Activated CD4-positive, alpha-beta T cell treated with anti-CD3 and anti-CD28 coated beads, Interleukin-2, amount 50 U/mL, for 16 hours (primary cell): Measurements from ENCODE around the gene KCNH5.

ENCODE experiments used
- DNase-seq: peaks from one replicate; pipeline ENCODE4 v3.0.0-alpha.2; 2020

KCNH5 gene

DNA sequence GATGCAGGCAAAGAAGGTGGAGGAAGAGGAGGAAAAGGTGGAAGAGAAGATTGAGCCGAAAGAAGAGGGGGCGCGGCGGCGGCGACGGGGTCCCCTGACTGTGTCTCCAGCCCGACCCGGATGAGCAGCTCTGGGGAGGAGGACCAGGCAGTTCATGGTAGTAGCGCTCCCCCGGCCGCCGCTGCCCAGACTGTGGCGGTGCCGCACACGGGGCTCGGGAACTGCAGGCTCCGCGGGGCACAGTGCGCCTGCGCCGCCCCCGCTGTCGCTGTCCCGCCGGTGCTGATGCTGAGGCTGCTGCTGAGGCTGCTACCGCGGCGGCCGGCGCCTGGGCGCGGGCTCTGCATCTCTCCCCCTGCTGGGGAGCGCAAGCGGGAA, at the start of gene KCNH5:
Gene KCNH5 (minus strand): TSS at position 225 of the 378 bp plus-strand sequence. CDS start 272 bp downstream, outside the sequence.
- DNase-seq, result peak; percentile 6

DNA sequence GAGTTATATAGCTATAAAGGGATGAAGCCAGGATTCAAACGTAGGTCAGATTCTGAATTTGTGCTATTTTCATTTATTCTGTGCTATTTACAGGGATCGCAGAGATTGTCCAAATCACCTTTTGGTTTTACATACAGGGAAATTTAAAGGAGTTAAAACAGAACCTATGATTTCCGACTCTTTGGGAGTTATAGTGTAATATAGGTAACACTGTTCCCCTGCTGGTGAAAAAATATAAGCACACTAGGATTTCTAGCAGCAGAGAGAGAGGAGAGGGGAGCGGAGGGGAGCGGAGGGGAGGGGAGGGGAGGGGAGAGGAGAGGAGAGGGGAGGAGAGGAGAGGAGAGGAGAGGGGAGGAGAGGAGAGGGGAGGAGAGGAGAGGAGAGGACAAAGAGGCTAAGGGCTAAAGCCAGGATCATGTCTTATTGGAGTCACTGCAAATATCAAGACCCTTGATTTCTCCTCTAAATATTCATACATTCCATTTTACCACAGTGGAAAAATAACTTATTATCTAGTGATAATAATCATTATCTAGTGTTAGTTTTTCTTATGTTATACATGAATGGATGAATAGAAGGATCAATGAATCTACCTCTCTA, 46.2 kb upstream of the KCNH5 start:
- DNase-seq, result no peak

GRCh38 chr14:63088865-63089264, 43.6 kb upstream of the KCNH5 start:
- no peak for DNase-seq

DNA sequence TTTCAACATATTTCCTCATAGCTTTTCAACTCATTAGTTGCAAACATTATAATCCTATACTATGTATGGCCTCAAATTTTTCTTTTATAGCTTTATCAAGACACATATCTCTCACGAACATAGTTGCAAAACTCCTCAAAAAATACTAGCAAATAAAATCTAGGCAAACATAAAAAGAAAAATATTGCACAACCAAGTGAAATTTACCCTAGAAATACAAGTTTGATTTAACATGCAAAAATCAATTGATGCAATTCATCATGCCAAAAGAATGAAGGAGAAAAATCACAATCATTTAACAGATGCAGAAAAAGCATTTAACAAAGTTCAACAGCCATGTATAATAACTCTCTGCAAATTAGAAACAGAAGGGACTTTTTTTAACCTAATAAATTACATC, 33.3 kb upstream of the KCNH5 start:
- no peak for DNase-seq

- DNase-seq, result no peak
Measured at GRCh38 chr14:63076488-63076887, 31.2 kb upstream of the KCNH5 start.

GRCh38 chr14:63055631-63056030, 10.4 kb upstream of the KCNH5 start:
- DNase-seq, result no peak

GRCh38 chr14:63051992-63052391, 6.7 kb upstream of the KCNH5 start:
- DNase-seq, result no peak

DNA sequence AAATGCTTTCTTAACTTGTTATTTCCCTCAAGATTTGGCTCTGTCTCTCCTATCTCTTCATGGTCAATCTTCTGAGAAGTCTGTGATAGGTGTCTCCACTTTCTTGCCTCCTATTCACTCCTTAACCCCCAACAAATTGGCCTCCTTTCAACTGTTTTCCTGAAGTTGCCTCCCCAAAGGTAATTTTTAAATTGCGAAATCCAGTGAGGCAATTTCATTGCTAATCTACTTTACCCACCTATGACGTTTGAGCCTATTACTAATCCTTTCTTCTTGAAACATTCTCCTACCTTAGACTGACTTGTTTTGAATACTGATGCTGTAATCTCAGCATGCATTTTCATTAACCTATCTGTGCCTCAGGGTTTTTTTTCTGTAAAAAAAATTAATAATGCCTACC, 6.0 kb upstream of the KCNH5 start:
- no peak for DNase-seq

- DNase-seq, result no peak
Measured at GRCh38 chr14:63050694-63051093, 5.4 kb upstream of the KCNH5 start.

DNA sequence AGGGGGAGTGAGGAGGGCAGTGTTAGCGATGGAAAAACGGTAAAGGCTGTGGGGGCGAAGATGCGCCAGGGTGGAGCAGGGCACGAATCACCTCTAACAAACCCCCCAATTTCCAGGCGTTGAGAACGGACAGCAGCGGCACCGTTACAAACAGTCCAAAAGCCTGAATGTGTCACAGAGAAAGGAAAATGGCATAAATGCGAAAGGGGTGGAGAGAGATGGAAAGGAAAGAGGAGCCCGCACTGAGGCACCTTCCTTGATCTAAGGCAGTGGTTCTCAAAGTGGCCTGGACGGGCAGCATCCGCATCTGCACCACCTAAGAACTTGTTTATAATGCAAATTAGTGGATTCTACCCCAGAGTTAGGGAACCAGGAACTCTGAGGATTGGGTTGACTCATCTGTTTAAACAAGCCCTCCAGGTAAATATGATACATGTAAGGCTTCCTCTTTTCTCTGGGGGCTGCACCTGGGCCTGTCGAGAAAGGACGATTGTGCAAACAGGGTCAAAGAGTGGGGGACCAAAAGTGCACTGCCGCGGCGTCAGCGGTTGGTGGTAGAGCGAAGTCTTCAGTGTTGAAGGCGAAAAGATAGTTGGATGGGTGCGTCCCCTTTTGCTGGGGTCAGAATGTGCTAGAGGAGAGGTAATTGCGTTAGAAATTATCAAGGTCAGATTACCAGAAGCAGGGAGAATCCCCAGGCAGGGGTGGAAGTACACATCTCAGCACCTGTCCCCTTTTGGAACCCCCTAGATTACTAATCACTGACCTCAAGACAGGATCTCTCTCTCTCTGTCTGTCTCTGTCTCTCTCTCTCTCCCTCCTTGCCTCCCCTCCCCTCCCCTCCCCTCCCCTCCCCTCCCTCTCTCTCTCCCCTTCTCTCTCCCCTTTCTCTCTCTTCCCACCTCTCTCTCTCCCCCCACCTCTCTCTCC, 1.3 kb upstream of the KCNH5 start:
- no peak for DNase-seq

DNA sequence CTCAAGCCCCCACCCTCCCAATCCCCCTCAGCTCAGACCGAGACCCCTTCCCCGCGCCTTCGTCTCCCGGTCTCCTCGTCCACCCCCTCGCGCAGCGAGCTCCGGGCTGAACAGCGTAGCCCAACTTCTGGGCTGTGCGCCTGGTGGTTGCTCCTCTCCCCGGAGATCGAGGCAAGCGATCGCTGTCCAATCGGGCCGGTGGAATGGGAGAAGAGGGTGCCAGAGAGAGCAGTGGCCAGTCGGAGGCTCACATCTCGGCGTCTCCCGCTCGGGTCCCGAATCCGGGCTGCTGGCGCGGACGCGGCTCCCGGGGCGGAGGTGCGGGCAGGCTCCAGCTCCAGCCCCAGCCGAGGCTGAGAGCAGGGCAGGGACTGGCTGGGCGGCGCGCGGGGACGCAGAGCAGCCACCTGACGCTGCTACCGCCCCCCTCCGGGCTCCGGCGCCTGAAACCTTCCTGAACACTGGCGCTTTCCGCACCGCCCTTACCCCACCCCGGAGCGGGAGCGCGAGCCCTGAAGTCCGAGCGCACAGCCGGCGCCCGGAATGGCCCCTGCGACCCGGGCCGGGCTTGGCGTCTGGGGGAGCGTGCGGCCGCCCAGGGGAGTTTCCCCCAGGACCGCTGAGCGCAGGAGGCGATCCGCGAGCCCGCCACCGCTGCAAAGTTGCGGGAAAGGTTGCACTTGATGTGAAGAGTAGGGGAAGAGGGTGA, 508 bp upstream of the KCNH5 start:
- DNase-seq, result no peak

- no peak for DNase-seq
Measured at GRCh38 chr14:63039866-63040265, 5.4 kb downstream of the KCNH5 start.

- no peak for DNase-seq
Measured at GRCh38 chr14:63032641-63033040, 12.6 kb downstream of the KCNH5 start.

- DNase-seq, result no peak
Measured at GRCh38 chr14:63032076-63032475, 13.2 kb downstream of the KCNH5 start.

- DNase-seq, result no peak
Measured at GRCh38 chr14:63030113-63030512, 15.1 kb downstream of the KCNH5 start.

DNA sequence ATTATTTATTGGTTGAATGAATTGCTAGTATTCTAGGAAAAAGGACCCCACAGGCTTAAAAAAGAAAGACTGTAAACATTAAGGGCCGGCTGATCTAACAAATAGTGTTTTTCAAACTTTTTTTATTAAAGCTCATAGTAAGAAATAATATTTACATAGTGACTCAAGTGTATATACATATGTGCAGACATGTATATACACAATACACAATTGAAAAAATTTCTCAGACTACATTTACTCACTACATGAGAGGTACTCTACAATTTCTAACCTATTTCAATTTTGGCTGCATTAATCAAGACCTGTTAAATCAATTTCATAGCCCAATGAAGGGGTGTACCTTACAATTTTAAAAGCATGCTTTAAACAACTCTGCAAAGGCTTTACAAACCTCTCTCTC, 17.5 kb downstream of the KCNH5 start:
- no peak for DNase-seq

DNA sequence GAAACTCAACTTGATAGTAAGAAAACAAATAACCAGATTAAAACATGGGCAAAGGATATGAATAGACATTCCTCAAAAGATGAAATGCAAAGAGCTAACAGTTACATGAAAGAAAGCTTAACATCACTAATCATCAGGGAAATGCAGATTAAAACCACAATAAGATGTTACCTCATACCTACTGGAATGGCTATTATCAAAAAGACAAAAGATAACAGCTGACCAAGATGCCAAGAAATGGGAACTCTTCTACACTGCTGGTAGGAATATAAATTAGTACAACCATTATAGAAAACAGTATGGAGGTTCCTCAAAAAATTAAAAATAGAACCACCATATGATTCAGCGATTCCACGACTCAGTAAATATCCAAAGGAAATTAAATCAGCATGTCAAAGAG, 18.8 kb downstream of the KCNH5 start:
- DNase-seq, result no peak

DNA sequence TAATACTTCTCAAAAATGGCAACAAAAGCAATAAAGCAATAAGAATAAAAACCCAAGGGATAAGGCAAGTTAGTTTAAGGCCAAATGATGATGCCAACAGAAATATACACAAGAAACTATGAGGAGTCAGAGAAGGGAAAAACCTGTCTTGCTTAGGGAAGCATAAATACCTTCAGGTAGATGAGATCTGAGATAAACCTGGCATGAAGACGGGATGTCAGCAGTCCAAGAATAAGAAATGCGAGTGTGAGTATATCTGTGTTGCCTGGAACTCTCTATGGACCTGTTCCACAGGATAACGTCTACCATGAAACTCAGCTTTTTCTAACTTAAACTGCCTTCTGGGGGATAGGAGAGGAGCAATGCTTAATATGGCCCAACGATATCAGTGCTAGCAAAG, 30.6 kb downstream of the KCNH5 start:
- no peak for DNase-seq

DNA sequence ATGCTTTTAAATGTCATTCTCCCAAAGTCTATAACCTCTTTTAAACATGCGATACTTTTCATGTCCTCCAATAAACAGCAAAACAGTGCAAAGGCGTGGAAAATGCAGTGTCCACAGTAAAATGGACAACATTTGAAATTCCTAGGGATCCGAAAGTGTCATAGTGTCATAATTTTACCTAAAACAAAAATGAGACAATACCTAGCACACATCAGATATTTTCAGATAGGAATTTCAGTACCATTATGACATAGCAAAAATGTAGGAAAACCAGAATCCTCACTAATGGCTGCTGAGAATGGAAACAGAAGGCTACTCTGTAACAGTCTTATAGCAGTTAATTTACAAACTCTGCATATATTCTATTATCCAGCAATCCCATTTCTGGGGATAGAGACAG, 33.1 kb downstream of the KCNH5 start:
- DNase-seq, result no peak

DNA sequence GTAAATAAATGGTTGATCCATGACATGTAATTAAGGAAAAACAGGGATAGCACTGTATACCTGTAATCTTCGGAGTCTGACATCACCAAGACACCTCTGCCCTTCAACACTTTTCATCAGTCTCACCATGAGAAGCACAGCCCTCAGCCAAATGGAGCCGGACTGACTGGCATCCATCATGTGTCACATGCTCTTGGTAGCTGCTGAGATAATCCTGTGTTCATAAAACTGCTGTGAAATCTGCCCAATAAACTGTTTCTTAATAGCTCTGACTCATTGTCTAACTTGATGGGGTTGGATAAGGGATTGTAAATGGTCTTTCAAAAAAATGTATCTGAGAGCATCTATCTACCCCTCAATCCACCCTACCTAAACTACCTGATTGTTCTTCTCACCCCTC, 33.6 kb downstream of the KCNH5 start:
- no peak for DNase-seq

DNA sequence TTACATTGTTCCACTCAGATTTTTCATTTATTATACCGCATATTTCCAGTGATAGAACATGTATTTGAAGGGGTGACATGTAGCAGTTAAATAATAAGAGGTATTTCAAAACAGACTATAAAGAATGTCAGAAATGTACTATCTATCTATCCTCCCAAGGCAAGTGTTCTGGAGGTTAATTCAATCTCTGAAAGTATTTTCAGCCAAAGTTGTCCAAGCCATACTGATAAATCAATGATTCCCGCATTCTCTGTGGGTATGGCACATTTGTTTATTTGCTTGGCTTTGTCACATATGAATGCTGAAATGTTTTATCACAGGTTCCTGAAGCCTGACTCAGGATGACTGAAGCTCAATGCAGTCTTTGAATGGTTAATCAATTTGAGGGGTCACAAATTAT, 35.8 kb downstream of the KCNH5 start:
- no peak for DNase-seq

DNA sequence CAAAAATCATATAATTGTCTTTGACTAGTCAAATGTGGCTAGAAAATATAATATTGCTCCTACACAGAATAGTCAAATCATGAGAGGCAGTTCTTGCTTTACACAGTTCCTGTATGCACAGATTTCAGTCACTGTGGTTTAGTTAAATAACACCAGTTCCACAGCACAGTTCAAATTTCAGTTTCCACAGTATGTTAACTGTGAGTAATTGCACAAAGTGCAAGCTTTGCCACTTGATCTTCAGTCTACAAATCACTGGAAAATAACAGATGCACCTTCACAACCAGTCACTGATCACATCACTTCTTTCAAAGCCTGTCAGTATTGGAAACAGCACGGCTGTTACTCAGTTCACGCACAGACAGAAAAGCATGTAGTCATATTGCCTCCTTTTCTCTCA, 38.7 kb downstream of the KCNH5 start:
- peak; percentile 52 for DNase-seq

DNA sequence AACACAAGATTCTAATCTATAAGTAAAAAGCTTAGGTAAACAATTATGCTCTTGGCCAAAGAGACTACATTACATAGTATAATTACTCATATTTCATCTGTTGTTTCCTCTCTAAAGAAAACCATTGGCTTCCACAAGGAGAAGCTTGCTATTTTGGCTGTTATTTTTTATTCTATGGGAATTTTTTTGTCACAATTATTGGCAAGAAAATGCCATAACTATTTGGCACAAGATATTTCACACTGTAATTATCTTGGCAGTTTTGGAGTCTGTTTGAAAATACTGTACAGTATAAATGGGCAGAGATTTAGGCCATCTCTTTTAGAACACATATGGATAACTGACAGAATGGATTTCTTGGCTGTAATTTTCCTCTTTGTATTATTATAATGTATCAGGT, 51.2 kb downstream of the KCNH5 start:
- no peak for DNase-seq

GRCh38 chr14:62988967-62989366, 56.3 kb downstream of the KCNH5 start:
- DNase-seq, result no peak
